AG20443 (cell line): ENCODE results near the gene PPP1R14C.

Source experiments
- DNase-seq: peaks from one replicate; pipeline ENCODE4 v3.0.0; 2012; ENCODE audit warnings: low spot score, mixed read lengths

PPP1R14C gene

GRCh38 chr6:150138638-150139037 is 4.2 kb upstream of the PPP1R14C start:
- DNase-seq = no peak

DNA sequence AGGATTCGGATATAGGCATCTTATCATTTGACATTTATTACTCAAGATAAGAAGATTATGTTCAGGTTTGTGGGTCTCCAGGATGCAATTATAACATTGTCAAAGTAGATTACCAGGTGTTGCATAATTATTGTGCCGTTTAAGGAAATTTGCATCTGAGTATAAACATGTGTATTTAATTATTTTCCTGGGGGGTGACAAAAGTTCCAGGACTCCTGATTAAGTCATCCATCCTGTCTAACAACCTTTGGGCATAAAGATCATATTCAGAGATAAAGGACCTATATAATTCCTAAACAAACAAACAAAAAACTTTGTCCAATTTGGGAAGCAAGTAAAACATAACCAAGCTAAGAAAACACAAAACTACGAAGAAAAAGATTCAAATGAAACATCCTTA is 3.3 kb upstream of the PPP1R14C start:
- DNase-seq = no peak

DNA sequence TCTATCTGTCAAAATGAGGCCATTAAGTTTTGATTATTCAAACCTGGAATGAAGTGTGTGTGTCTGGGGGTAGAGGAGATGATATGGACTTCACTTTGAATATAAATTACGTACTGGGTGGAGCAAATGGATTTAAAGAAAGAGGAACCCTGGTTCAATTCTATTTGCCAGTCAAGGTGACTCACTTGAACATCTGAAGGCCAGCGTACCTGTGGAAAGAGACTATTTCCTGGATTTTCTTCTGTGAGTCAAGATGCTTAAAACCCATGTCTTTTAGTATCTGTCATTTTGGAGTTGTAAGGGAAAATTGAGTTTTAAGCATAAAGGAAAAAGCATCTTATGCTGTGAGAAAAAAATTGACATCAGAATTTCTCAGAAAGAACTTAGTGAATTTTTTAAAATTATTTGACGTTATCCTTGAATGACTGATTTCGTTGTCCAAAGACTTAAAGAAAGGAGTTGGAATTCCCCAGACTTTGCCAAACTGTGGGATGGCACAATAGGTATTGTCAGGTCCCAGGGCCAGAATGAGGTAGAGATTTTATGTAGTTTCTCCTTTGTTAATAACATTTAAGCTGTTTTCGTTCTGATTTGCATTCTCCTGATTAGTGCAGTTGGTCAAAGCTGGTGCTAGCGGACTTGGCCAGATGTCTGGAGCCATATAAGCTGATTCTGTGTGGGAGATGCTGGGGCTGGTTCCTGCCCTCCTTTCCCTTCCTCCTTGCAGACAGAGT is 2.4 kb upstream of the PPP1R14C start:
- DNase-seq = no peak

- peak; percentile 76 for DNase-seq
Measured at GRCh38 chr6:150142097-150142669, 661 bp upstream of the PPP1R14C start.

- DNase-seq = peak; percentile 39
Measured at GRCh38 chr6:150143516-150144293, 861 bp downstream of the PPP1R14C start.

DNA sequence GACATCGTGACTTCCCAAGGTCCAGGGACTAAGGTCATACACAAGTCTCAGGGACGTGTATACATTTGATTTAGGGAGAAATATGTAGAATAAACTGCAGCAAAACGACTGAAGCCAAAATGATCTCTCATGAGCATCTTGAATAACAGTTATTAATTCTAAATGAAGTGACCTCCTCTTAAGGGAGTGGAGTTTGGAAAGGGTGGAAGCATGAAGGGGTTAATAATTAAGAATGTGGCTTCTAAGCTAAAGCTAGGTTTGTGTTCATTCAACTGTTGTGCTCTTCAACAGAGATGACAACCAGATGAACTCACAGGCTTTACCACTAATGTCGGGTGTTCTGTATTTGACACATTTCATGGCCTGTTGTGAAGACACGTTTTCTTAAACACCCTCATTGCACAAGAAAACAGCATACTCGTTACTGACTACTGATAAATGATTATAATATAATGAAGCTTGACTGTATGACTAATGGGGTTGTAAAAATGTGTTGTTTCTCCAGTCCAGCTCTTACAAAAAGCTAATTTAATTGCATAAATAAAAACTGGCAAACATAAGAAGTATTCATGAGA is 1.5 kb downstream of the PPP1R14C start:
- DNase-seq = no peak

DNA sequence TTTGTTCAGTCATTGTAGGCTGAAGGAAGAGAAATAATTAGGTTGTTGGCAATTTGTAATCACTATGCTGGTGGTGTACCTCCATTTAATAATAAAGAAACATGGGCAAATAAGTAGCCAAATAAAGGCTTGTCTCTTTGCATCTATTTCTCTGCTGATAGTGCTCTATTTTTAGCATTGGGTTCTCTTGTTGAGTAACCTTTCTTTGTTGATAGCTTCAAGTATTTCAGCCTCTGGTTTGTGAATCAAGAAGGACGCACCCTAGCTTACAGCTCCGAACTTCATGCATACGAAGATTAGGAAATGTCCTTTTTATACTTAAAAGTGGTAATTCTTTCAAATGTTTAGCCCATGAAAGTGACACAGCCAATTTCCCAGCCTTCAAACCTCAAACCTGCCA is 2.6 kb downstream of the PPP1R14C start:
- no peak for DNase-seq

DNA sequence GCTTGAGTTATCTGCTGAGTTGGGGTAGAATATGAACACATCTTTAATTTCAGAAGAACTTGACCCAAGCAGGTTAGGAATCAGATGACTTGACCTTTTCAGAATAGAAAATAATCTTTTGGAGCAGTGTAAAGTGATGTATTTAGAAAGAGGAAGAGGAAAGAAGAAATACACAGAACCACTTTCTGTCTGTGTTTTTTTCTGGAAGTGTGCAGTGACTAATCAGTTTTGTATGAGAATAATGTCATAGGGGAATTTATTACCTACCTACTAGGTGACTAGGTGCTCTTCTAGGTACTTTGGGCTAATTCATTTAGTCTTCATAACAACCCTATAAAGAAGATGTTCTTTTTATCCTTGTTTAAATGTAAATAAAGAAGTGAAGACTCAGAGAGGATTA is 3.0 kb downstream of the PPP1R14C start:
- DNase-seq = no peak

DNA sequence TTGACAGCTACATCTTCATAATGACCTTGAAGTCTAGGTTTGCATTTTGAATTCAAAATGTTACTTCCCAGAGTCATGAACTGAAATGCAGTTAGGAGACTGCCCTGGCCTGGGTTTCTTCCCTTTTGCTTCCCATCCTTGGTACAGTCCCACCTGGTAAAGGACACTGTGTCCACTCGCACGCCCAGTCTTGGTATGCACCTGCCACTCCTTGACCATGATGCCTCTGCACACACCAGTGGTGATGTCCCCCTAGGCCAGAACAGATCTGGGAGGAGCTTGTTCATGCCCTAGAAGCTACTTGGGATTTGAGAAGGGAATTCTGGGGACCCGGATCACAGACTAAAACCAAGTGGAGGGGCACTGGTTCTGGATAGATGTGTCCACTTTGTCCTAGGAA is 3.6 kb downstream of the PPP1R14C start:
- DNase-seq = no peak

GRCh38 chr6:150149146-150149545 is 6.3 kb downstream of the PPP1R14C start:
- DNase-seq = no peak

GRCh38 chr6:150150458-150150820 is 7.6 kb downstream of the PPP1R14C start:
- no peak for DNase-seq

GRCh38 chr6:150150821-150151646 is 8.2 kb downstream of the PPP1R14C start:
- DNase-seq = no peak

DNA sequence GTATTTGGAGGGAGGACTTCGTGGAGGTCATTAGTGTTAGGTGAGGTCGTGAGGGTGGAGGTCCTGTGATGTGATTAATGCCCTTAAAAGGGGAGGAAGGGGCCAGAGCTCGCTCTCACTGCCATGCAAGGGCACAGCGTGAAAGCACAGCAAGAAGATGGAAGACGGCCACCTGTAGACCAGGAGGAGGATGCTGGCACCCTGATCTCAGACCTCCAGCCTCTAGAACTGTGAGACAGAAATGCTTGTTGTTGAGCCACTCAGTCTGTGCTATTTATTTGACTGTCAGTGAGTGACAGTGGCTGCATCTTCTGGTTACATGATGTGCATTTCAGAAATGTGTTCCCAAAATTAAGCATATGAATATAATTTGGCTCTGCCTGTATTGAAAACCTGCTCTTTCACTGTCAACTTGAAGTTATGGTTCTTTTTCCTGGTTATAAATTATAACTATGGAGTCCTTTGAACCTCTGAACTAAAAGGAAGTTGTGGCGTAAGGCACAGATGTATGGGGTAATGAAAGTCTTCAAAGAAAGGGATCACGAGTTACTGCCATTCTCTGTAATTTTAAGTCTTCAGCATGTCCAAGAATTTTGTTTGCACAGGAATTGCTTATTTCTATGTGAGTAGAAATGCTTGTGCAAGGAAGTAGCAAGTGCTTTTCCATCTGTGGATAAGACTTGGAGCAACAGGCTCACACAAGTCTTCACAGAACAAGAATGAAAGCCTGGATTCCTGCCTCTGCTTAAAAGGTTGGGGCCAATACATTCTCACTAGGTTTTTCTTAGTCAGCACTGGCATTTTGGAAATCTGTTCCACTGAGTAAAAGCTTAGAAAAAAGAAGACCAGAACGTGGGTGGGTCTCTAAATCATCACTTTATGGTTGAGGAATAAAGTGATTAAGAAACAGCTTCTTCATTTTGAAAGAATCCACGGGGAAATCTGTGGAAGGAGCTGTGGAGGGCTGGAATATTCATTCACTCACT is 10.3 kb downstream of the PPP1R14C start:
- peak; percentile 22 for DNase-seq

GRCh38 chr6:150153905-150154492 is 11.2 kb downstream of the PPP1R14C start:
- DNase-seq = no peak

DNA sequence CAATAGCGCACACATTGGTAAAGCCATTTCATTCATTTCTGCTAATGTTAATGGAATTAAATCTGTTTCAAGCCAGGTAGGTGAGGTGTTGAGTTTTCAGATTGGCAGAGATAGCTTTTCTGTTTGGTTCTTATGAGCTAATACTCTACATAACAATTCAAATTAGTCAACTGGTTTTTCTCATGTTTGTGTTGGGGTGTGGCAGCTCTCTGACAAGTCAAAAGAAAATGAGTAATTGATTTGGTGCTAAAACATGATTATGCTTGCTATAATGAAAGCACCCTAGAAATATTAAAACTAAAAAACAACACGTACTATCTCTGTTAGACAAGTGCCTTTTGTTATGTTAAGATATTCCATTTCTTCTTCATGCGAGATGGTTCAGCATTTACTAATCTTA is 13.6 kb downstream of the PPP1R14C start:
- no peak for DNase-seq

DNA sequence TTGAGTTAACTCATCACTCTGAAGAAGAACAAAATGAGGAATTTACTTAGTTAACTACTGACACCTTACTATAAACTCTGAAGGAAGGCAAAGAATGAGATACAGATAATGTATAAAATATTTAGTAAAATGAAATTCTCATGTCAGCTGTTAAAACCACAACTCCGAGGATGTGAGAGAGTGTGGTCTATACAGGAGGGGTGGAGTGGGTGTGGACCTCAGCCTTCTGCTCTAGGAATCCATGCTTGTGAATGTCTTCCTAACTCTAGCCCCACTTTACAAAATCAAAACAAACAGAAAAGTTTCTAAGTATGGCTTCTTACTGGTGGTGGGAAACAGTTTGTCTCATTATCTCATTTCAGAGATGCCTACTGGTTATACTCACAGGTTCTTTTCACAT is 14.2 kb downstream of the PPP1R14C start:
- no peak for DNase-seq

DNA sequence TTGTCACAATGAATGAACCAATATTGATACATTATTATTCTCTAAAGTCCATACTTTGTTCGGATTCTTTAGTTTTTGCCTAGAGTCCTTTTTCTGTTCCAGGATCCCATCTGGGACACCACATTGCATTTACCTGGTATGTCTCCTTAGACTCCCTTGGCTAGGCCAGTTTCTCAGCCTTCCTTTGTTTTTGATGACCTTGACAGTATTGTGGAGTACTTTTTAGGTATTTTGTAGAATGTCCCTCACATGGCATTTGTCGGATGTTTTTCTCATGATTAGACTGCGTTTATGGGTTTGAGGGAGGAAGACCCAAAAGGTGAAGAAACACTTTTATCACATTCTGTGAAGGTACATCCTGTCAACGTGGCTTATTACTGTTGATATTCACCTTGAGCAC is 16.9 kb downstream of the PPP1R14C start:
- no peak for DNase-seq

DNA sequence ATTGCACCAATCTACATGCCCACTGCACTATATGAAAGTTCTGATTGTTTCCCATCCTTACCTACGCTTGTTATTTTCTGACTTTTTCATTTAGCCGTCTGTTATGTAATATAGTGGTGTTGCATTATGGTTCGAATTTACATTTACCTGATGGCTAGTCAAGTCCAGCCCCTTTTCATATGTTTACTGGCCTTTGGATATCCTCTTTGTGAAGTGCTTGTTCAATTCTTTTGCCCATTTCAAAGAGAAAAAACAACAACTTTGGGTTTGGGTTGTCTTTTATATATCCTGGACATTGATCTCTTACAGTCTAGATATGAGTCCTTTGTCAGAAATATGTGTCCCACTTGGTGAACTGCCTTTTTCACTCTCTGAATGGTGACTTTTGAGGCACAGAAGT is 21.1 kb downstream of the PPP1R14C start:
- DNase-seq = no peak

DNA sequence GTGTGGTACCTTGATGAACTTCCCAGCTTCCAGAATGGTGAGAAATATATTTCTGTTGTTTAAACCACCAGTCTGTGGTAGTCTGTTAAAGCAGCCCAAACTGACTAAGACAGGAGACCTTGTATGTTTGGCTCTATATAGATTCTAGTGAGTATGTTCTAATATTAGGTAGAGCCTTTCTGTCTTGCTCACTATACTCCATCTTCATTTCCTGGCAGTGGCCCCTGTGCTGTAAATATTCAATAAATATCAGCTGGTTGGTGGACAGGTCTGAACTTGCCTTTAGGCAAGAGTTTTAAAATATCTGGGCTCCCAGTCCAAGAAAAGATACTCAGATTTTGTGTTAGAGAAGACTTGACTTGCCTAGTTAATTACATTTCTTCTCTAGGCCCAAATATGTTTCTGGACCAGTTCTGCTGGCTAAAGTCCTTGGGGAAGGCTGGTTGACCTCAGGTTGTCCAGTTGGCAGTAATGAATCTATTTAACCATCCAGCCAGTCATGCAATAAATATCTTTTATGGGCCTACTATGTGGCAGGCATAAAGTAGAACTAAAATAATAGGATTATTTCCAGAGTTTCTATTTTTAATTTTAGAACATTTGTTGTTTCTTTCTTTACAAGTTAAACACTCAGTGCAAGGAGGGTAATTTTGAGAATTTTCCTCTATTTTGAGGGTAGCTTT is 22.3 kb downstream of the PPP1R14C start:
- no peak for DNase-seq

- DNase-seq = no peak
Measured at GRCh38 chr6:150167479-150167873, 24.6 kb downstream of the PPP1R14C start.
